HG02610 (cell line): ENCODE data around the gene TNIK.
"Not testable (repeated sequence)": the region's sequence is repeated elsewhere in the genome, so short reads cannot be mapped to it uniquely, and the experiment has no call there.

Source experiments
- ATAC-seq: cut with Tn5 transposase; IDR thresholded peaks from one replicate; pipeline ENCODE4 v1.9.1; 2021; ENCODE audit warnings: mild to moderate bottlenecking, moderate library complexity; ENCODE audit not compliant: unreplicated experiment

Gene TNIK

GRCh38 chr3:171447579-171447891, 12.7 kb downstream of the TNIK start:
- ATAC-seq: not testable (repeated sequence)

GRCh38 chr3:171446801-171447578, 13.2 kb downstream of the TNIK start:
- ATAC-seq: no peak

GRCh38 chr3:171446301-171446700, 13.9 kb downstream of the TNIK start:
- no peak for ATAC-seq

GRCh38 chr3:171445620-171446204, 14.5 kb downstream of the TNIK start:
- no peak for ATAC-seq

- ATAC-seq: no peak
Measured at GRCh38 chr3:171444001-171444690, 16.1 kb downstream of the TNIK start.

- ATAC-seq: no peak
Measured at GRCh38 chr3:171443211-171443957, 16.8 kb downstream of the TNIK start.

GRCh38 chr3:171442184-171442583, 18.0 kb downstream of the TNIK start:
- ATAC-seq: no peak

- no peak for ATAC-seq
Measured at GRCh38 chr3:171441381-171441780, 18.8 kb downstream of the TNIK start.

GRCh38 chr3:171439996-171440395, 20.2 kb downstream of the TNIK start:
- ATAC-seq: no peak

- ATAC-seq: no peak
Measured at GRCh38 chr3:171437115-171437756, 23.0 kb downstream of the TNIK start.

GRCh38 chr3:171436380-171436779, 23.8 kb downstream of the TNIK start:
- ATAC-seq: no peak

- no peak for ATAC-seq
Measured at GRCh38 chr3:171435757-171436156, 24.4 kb downstream of the TNIK start.

- ATAC-seq: no peak
Measured at GRCh38 chr3:171435143-171435542, 25.1 kb downstream of the TNIK start.

GRCh38 chr3:171432548-171432947, 27.7 kb downstream of the TNIK start:
- no peak for ATAC-seq

- ATAC-seq: no peak
Measured at GRCh38 chr3:171431550-171431949, 28.7 kb downstream of the TNIK start.

- ATAC-seq: no peak
Measured at GRCh38 chr3:171430530-171430929, 29.7 kb downstream of the TNIK start.

- no peak for ATAC-seq
Measured at GRCh38 chr3:171429635-171430034, 30.6 kb downstream of the TNIK start.

- no peak for ATAC-seq
Measured at GRCh38 chr3:171428892-171429291, 31.3 kb downstream of the TNIK start.

GRCh38 chr3:171428321-171428787, 31.9 kb downstream of the TNIK start:
- no peak for ATAC-seq

GRCh38 chr3:171427771-171428320, 32.4 kb downstream of the TNIK start:
- no peak for ATAC-seq

- ATAC-seq: not testable (repeated sequence)
Measured at GRCh38 chr3:171424063-171424462, 36.1 kb downstream of the TNIK start.
